ENCODE results near the gene ZNF208.
"Not testable (repeated sequence)": the region's sequence is repeated elsewhere in the genome, so short reads cannot be mapped to it uniquely, and the experiment has no call there.

ZNF208 gene

DNA sequence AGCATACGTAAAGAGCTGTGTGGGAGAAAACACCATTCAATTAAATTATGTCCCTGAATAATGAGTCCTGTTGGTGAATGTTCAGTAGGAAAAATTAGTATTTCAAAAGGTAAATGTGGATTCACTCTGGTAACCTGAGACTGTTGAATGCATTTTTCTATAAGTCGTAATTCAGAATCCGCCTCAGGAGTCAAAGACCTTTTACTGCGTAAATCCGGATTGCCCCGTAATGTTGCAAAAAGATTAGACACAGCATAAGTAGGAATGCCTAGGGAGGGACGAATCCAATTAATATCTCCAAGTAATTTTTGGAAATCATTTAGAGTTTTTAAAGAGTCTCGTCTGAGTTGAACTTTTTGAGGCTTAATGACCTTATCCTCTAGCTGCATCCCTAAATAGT lies 126.0 kb downstream of the ZNF208 start:
- not testable (repeated sequence) for H3K4me1 ChIP-seq (ENCODE audit: control insufficient read depth, insufficient read depth, low read length); H3K9me3 ChIP-seq (replicated peaks; ENCODE audit: low read length); H3K36me3 ChIP-seq (ENCODE audit: insufficient read depth, low read length); H3K4me3 ChIP-seq (ENCODE audit: low read length); H3K9ac ChIP-seq (ENCODE audit: low read depth, low read length); H3K27me3 ChIP-seq (ENCODE audit: control insufficient read depth, insufficient read depth, low read length); H3K4me2 ChIP-seq (ENCODE audit: low read length)

DNA sequence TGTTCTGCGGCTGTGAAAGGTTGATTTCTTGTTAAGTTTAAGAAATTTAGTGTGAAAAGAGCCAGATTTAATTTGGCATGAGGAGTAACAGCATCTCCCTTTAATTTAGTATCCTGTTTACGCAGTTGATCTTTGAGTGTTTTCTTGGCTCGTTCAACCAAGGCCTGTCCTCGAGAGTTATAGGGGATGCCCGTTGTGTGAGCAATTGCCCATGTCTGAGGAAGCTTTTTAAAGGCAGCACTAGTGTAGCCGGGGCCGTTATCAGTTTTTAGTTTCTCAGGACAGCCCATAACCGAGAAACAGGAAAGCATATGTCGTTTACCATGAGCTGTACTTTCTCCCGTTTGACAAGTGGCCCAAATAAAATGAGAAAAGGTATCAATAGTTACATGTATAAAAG lies 127.2 kb downstream of the ZNF208 start:
- Histone ChIP-seq H3K4me3 (ENCODE audit: low read length) (no peak overlapping the region), H3K4me2 (ENCODE audit: low read length) (no peak overlapping the region), H3K9ac (ENCODE audit: low read depth, low read length) (no peak overlapping the region), H3K9me3 (replicated peaks; ENCODE audit: low read length) (peaks cover 12% of the 10 kb centered on the region), H3K36me3 (ENCODE audit: insufficient read depth, low read length) (no peaks in the 10 kb centered on the region), H3K4me1 (ENCODE audit: control insufficient read depth, insufficient read depth, low read length) (no peaks in the 10 kb centered on the region), H3K27me3 (ENCODE audit: control insufficient read depth, insufficient read depth, low read length) (no peaks in the 10 kb centered on the region)

Data from skeletal muscle satellite cell (primary cell).